ENCODE measurements around the gene ETS1.

DNA sequence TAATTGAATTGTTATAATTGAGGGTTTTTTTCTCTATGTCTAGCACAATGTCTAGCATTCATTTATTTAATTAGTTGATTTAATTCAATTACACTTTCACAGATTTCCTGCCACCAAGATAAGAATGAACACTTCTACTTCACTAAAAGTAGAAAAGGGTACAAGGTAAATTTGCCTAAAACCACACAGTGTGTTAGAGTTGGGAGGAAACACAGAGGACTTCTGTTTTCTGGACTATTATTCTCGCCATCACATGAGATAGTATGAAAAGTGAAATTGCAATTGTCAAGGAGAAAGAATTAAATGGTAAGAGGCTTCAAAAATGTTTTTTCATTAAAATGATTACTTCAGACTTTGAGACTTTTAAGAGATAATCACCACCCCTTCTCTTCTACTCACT is 109.5 kb downstream of the ETS1 start:
- TF ChIP-seq, protein P1, sequence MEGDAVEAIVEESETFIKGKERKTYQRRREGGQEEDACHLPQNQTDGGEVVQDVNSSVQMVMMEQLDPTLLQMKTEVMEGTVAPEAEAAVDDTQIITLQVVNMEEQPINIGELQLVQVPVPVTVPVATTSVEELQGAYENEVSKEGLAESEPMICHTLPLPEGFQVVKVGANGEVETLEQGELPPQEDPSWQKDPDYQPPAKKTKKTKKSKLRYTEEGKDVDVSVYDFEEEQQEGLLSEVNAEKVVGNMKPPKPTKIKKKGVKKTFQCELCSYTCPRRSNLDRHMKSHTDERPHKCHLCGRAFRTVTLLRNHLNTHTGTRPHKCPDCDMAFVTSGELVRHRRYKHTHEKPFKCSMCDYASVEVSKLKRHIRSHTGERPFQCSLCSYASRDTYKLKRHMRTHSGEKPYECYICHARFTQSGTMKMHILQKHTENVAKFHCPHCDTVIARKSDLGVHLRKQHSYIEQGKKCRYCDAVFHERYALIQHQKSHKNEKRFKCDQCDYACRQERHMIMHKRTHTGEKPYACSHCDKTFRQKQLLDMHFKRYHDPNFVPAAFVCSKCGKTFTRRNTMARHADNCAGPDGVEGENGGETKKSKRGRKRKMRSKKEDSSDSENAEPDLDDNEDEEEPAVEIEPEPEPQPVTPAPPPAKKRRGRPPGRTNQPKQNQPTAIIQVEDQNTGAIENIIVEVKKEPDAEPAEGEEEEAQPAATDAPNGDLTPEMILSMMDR (IDR thresholded peaks at IDR 0.05 in 4 of 5, conservative IDR thresholded peaks at IDR 0.05 in 1 of 5): no peak
- TF ChIP-seq POLR2A (IDR thresholded peaks at IDR 0.05): no peak

All from gastrocnemius medialis (tissue), 4 donors.